A549 (cell line): ENCODE data around the gene CD68.

ENCODE experiments used
- CTCF ChIP-seq: fragments of >200 bp; sonication (Bioruptor Twin); formaldehyde crosslinking; IDR thresholded peaks from 3 replicates; pipeline ENCODE4 v1.5.1; 2016
- JUNB ChIP-seq: fragments of >200 bp; sonication (Bioruptor Twin); formaldehyde crosslinking; IDR thresholded peaks from 2 replicates; pipeline ENCODE4 v1.6.1; 2016
- USF2 ChIP-seq: fragments of 450-650 bp; IDR thresholded peaks from 2 replicates; pipeline ENCODE4 v1.6.1; 2014; ENCODE audit warnings: antibody characterized with exemption

- TF ChIP-seq USF2: no peak
- no peak for TF ChIP-seq CTCF
- TF ChIP-seq JUNB: no peak
Observed at GRCh38 chr17:7627250-7628121, 48.0 kb downstream of the CD68 start, which contains the start of gene SAT2.
